ENCODE results near the gene MRO.

DNA sequence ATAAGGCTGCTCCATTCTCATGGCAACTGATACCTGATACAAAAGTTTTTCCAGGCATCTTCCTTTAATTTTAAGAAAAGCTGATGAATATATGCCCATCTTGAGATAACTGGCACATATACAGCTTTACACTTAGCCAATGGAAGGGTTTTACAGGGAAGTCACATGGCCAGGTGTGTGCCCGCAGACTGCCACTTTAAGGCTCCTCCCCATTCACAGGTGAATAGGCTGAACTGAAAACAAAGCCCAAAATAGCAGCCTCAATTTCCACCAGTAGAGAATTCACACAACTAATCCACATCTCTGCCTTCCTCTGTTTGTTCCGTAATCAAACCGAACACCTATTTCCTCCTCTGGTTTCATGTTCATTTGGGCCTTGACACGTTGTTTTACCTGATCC is 49.3 kb upstream of the MRO start:
- TF ChIP-seq TAF1 (IDR thresholded peaks at IDR 0.05; ENCODE audit: borderline replicate concordance, low read depth, low read length): no peak
- no peak for TF ChIP-seq POLR2A (IDR thresholded peaks at IDR 0.05; ENCODE audit: low read depth, low read length)
